ENCODE data around the gene FMN1.

GRCh38 chr15:32722136-32722535 is 472.4 kb downstream of the FMN1 start:
- TF ChIP-seq CTCF (IDR thresholded peaks at IDR 0.05) (no peak), POLR2A (IDR thresholded peaks at IDR 0.05) (no peak)
